Measurements from ENCODE around the gene PPP3CA.
A peak's percentile ranks its signal among the peaks of the same experiment; 100 is the strongest.
"Not testable (repeated sequence)": the region's sequence is repeated elsewhere in the genome, so short reads cannot be mapped to it uniquely, and the experiment has no call there.

The PPP3CA gene

GRCh38 chr4:101098666-101099400 is 248.5 kb downstream of the PPP3CA start:
- DNase-seq (ENCODE audit: low read depth in 1 of 2, low spot score in 1 of 2), result no peak
- TF ChIP-seq JUND (IDR thresholded peaks at IDR 0.05; ENCODE audit: low read depth), result no peak
- in situ Hi-C loops (cut with HindIII; ENCODE audit: low pct_unique_long_range_greater_than_20kb, low sequenced_read_pairs), result no loop called here

- in situ Hi-C loops (cut with HindIII; ENCODE audit: low pct_unique_long_range_greater_than_20kb, low sequenced_read_pairs); DNase-seq (ENCODE audit: low read depth in 1 of 2, low spot score in 1 of 2): not testable (repeated sequence)
Measured at GRCh38 chr4:101092609-101093008, 254.7 kb downstream of the PPP3CA start.

DNA sequence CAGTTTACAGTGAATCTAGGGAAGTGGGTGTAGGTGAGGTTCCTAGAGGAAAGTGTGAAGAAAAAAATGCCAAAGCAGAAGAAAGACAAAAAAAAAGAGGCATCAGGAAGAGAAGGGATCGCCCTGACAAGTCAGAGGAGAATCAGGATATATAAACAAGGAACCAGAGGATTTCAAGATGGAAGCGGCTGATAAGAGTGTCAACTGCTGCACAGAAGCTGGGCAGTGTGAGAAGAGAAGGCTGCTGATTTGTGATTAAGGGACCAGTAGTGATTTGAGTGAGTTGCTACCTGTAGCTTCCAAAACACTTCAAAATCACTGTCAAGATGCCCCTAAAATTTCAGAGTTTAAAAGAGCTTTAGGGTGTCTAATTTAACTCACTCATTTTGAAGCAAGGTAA is 258.2 kb downstream of the PPP3CA start:
- TF ChIP-seq JUND (IDR thresholded peaks at IDR 0.05; ENCODE audit: low read depth), result no peak
- DNase-seq (ENCODE audit: low read depth in 1 of 2, low spot score in 1 of 2), result peak in 1 of 2 experiments; percentile 54

DNA sequence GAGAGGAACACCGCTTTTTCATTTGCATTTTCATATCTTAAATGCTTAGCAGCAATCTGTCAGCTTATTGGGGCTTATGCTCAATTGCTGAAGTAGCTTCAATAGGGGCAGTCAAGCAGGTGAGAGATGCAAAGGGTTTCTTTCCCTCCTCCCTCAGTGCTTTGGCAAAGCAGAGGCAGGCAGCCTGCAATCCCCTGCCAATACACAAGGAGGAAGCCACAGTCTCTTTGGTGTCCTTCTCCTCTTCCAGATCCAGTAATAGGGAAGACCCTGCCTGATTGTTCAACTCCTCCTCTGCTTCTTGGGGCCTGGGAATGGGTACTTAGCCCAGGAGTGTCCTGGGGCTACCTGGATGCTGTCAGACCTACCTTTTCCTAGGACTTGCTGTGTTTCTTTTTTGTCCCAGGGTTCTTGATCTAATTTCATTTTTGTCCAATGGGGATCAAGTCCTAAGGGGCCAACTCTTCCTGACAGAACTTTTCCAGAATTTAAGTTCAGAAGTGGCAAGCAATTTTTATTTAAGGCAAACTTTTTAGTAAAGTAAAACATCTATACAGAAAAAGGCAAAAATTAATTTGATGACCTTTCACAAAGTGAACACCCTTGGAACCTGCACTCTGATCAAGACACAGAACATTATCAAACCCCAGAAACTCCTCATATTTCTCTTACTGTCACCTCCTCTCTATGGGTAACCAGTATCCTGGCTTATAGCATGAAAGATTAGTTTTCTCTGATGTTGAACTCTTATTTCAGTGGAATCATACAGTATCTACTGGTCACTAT is 260.3 kb downstream of the PPP3CA start:
- TF ChIP-seq JUND (IDR thresholded peaks at IDR 0.05; ENCODE audit: low read depth), result no peak
- in situ Hi-C loops (cut with HindIII; ENCODE audit: low pct_unique_long_range_greater_than_20kb, low sequenced_read_pairs), result no loop called here
- peak in 1 of 2 experiments; percentile 6 for DNase-seq (ENCODE audit: low read depth in 1 of 2, low spot score in 1 of 2)

More for the DNA sequence above, 258.2 kb downstream of the PPP3CA start:
- in situ Hi-C loops (cut with HindIII; ENCODE audit: low pct_unique_long_range_greater_than_20kb, low sequenced_read_pairs), result no loop called here

- in situ Hi-C loops (cut with HindIII; ENCODE audit: low pct_unique_long_range_greater_than_20kb, low sequenced_read_pairs), result no loop called here
- no peak for DNase-seq (ENCODE audit: low read depth in 1 of 2, low spot score in 1 of 2)
- no peak for TF ChIP-seq JUND (IDR thresholded peaks at IDR 0.05; ENCODE audit: low read depth)
Measured at GRCh38 chr4:101083131-101083530, 264.2 kb downstream of the PPP3CA start.

DNA sequence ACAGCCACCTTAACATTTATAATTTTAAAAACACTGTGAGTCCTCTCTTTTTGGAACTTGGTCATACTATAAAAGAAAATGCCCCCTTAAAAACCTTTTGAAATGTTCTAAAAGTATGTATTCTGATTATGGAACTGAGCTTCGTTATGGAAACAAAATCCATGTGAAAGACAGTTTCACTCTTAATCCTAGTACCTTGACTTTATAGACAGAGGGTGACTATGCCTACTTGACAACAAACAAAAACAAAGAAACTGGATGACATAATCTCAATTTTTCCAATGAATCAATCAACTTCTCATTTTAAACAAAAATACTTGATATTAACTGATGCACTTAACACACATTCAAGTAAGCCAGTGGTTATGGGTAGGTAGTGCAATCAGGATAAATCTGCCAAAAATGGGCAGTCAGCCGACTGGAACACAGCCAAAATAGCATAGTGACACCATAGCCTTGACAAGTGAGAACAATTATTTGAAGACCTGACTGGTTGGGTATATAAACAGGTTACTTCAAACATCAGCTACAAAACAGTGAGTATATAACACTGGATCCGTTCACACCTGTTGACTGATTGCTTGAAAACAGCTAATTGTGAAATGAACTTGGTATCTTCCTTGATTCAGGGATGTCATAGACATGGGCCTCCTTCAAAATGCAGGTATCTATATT is 265.5 kb downstream of the PPP3CA start:
- in situ Hi-C loops (cut with HindIII; ENCODE audit: low pct_unique_long_range_greater_than_20kb, low sequenced_read_pairs), result no loop called here
- TF ChIP-seq JUND (IDR thresholded peaks at IDR 0.05; ENCODE audit: low read depth), result no peak
- peak in 1 of 2 experiments; percentile 10 for DNase-seq (ENCODE audit: low read depth in 1 of 2, low spot score in 1 of 2)

DNA sequence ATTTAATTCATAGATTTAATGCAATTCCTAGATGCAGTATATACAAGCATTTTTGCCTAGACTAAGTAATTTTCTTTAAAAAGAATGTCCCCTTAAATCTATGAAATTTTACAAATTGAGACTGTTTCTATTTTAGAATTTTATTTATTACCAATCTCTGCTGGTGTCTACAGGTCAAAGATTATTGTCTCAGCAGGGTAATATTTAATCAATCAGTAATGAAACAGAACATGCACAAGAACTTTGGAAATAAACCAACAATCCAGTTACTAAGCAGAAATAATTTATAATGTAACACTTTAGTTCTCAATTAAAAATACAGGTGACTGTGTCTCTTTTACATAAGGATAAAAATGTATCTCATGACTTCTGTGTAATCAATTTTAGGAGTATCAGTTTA is 266.2 kb downstream of the PPP3CA start:
- in situ Hi-C loops (cut with HindIII; ENCODE audit: low pct_unique_long_range_greater_than_20kb, low sequenced_read_pairs), result no loop called here
- no peak for DNase-seq (ENCODE audit: low read depth in 1 of 2, low spot score in 1 of 2)
- no peak for TF ChIP-seq JUND (IDR thresholded peaks at IDR 0.05; ENCODE audit: low read depth)

DNA sequence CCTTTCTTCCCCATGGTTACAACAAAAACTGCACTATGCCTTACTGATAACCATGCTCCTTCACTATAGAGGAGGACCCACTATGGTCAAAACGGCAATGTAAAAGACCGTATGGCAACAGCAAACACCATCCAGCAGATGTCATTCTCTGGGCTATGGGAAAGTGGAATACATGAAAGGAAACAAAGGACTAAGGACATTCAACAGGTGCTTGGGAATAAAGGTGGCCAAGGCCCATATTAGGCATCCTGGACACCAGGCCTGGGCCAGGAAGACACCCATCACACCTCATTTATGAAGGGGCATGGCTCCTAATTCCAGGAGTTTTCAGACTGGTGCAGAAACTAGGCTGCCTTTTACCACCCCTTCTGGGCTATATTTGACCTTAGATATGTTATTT is 268.4 kb downstream of the PPP3CA start:
- no peak for DNase-seq (ENCODE audit: low read depth in 1 of 2, low spot score in 1 of 2)
- no peak for TF ChIP-seq JUND (IDR thresholded peaks at IDR 0.05; ENCODE audit: low read depth)
- in situ Hi-C loops (cut with HindIII; ENCODE audit: low pct_unique_long_range_greater_than_20kb, low sequenced_read_pairs), result no loop called here

GRCh38 chr4:101076032-101076431 is 271.3 kb downstream of the PPP3CA start:
- TF ChIP-seq JUND (IDR thresholded peaks at IDR 0.05; ENCODE audit: low read depth), result no peak
- in situ Hi-C loops (cut with HindIII; ENCODE audit: low pct_unique_long_range_greater_than_20kb, low sequenced_read_pairs), result no loop called here

GRCh38 chr4:101075536-101075935 is 271.8 kb downstream of the PPP3CA start:
- DNase-seq (ENCODE audit: low read depth in 1 of 2, low spot score in 1 of 2), result no peak
- TF ChIP-seq JUND (IDR thresholded peaks at IDR 0.05; ENCODE audit: low read depth), result no peak
- in situ Hi-C loops (cut with HindIII; ENCODE audit: low pct_unique_long_range_greater_than_20kb, low sequenced_read_pairs), result no loop called here

More at GRCh38 chr4:101076032-101076431, 271.3 kb downstream of the PPP3CA start:
- DNase-seq (ENCODE audit: low read depth in 1 of 2, low spot score in 1 of 2), result no peak

GRCh38 chr4:101074326-101074725 is 273.0 kb downstream of the PPP3CA start:
- no peak for TF ChIP-seq JUND (IDR thresholded peaks at IDR 0.05; ENCODE audit: low read depth)
- no peak for DNase-seq (ENCODE audit: low read depth in 1 of 2, low spot score in 1 of 2)
- in situ Hi-C loops (cut with HindIII; ENCODE audit: low pct_unique_long_range_greater_than_20kb, low sequenced_read_pairs), result no loop called here

- no peak for TF ChIP-seq JUND (IDR thresholded peaks at IDR 0.05; ENCODE audit: low read depth)
- in situ Hi-C loops (cut with HindIII; ENCODE audit: low pct_unique_long_range_greater_than_20kb, low sequenced_read_pairs), result no loop called here
- DNase-seq (ENCODE audit: low read depth in 1 of 2, low spot score in 1 of 2), result no peak
Measured at GRCh38 chr4:101071241-101071640, 276.1 kb downstream of the PPP3CA start.

DNA sequence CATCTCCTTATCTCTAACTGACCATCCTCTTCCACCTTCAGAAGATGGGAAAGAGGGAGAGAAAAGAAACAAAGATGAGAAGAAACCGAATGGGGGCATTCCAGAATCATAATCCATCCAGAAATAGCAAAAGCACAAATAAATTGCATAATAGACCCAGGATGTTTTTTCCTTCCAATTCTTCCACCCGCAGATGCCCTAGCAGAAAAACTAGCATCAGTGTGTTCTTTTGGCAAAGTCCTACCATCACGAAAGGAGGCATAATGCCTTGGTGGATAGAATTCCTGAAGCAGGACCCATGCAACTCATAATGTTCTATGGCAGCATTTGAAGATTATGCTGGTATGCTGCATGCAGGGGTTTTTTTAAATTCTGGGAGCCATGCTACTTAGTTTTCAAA is 279.2 kb downstream of the PPP3CA start:
- no peak for TF ChIP-seq JUND (IDR thresholded peaks at IDR 0.05; ENCODE audit: low read depth)
- no peak for DNase-seq (ENCODE audit: low read depth in 1 of 2, low spot score in 1 of 2)
- in situ Hi-C loops (cut with HindIII; ENCODE audit: low pct_unique_long_range_greater_than_20kb, low sequenced_read_pairs), result no loop called here

All from T47D (cell line).